WERI-Rb-1 (cell line): Measurements from ENCODE around the gene ATG16L1.
"Not testable (repeated sequence)": the region's sequence is repeated elsewhere in the genome, so short reads cannot be mapped to it uniquely, and the experiment has no call there.

Experiments used
- DNase-seq: peaks from one replicate; pipeline ENCODE4 v3.0.0-alpha.2; 2020
- H3K27ac ChIP-seq: fragments of 250-450 bp; sonication (Bioruptor Pico); 2 replicates; pipeline ENCODE4 v1.5.1; 2020; ENCODE audit warnings: mild to moderate bottlenecking, moderate library complexity
- H3K27me3 ChIP-seq: fragments of 250-450 bp; sonication (Bioruptor Pico); 2 replicates; pipeline ENCODE4 v1.5.1; 2021; ENCODE audit warnings: mild to moderate bottlenecking, low read depth, moderate library complexity; ENCODE audit not compliant: insufficient read depth, severe bottlenecking
- H3K36me3 ChIP-seq: fragments of 250-450 bp; sonication (Bioruptor Pico); 2 replicates; pipeline ENCODE4 v1.5.1; 2020; ENCODE audit warnings: mild to moderate bottlenecking, moderate library complexity
- H3K4me3 ChIP-seq: 2 replicates; pipeline ENCODE4 v1.5.1; 2011; ENCODE audit warnings: low read depth, mild to moderate bottlenecking, control low read depth, low read length
- H3K9me3 ChIP-seq: fragments of 250-450 bp; sonication (Bioruptor Pico); 2 replicates; pipeline ENCODE4 v1.5.1; 2021; ENCODE audit warnings: mild to moderate bottlenecking, moderate library complexity; ENCODE audit not compliant: severe bottlenecking
- CTCF ChIP-seq: IDR thresholded peaks from 2 replicates; pipeline ENCODE4 v1.5.1; 2011; ENCODE audit warnings: low read depth, mild to moderate bottlenecking, control low read depth, inconsistent platforms, low read length

Gene ATG16L1

GRCh38 chr2:233328922-233329321, 77.4 kb downstream of the ATG16L1 start:
- DNase-seq = no peak
- H3K4me3 ChIP-seq = no peak overlapping the region
- no peaks in the 10 kb centered on the region for H3K9me3 ChIP-seq
- no peaks in the 10 kb centered on the region for H3K36me3 ChIP-seq
- H3K27me3 ChIP-seq = no peaks in the 10 kb centered on the region
- no peak for TF ChIP-seq CTCF
- no peak overlapping the region for H3K27ac ChIP-seq

- Histone ChIP-seq H3K9me3 (no peaks in the 10 kb centered on the region), H3K4me3 (no peak overlapping the region), H3K36me3 (no peaks in the 10 kb centered on the region), H3K27me3 (no peaks in the 10 kb centered on the region), H3K27ac (no peak overlapping the region)
- no peak for DNase-seq
- TF ChIP-seq CTCF = no peak
Observed at GRCh38 chr2:233329489-233330135, 78.1 kb downstream of the ATG16L1 start.

- Histone ChIP-seq H3K4me3 (no peak overlapping the region), H3K27ac (no peak overlapping the region), H3K36me3 (no peaks in the 10 kb centered on the region), H3K9me3 (no peaks in the 10 kb centered on the region), H3K27me3 (no peaks in the 10 kb centered on the region)
- DNase-seq = no peak
- TF ChIP-seq CTCF = no peak
Observed at GRCh38 chr2:233331536-233331935, 80.1 kb downstream of the ATG16L1 start.

GRCh38 chr2:233332125-233332524, 80.7 kb downstream of the ATG16L1 start:
- TF ChIP-seq CTCF = no peak
- Histone ChIP-seq H3K36me3 (no peaks in the 10 kb centered on the region), H3K27ac (no peak overlapping the region), H3K27me3 (no peaks in the 10 kb centered on the region), H3K4me3 (no peak overlapping the region), H3K9me3 (no peaks in the 10 kb centered on the region)
- DNase-seq = no peak

GRCh38 chr2:233334915-233335314, 83.4 kb downstream of the ATG16L1 start:
- Histone ChIP-seq H3K9me3 (no peaks in the 10 kb centered on the region), H3K27ac (no peak overlapping the region), H3K27me3 (no peaks in the 10 kb centered on the region), H3K4me3 (no peak overlapping the region), H3K36me3 (no peaks in the 10 kb centered on the region)
- TF ChIP-seq CTCF = no peak
- no peak for DNase-seq

- not testable (repeated sequence) for H3K4me3 ChIP-seq, H3K27ac ChIP-seq, H3K9me3 ChIP-seq, DNase-seq, H3K27me3 ChIP-seq, H3K36me3 ChIP-seq
Observed at GRCh38 chr2:233336091-233336490, 84.6 kb downstream of the ATG16L1 start.
